ENCODE results near the gene SH3RF2. TPM values are rescaled to one million over a fixed set of nuclear protein-coding genes. Genes with fewer than 3 reads are reported as not detected.

SH3RF2 gene
- total and polyA plus RNA-seq, 7 experiments from 2014 or later, result 0.22 to 0.61 TPM; not detected in 5

GRCh38 chr5:145965804-145966203 is 29.4 kb downstream of the SH3RF2 start:
- ChIA-PET POLR2A (no interaction called here), CTCF (interaction anchor here (0.7 kb wide), 1 partner anchor 9 kb away, joined by 4 read pairs; no protein-coding TSS in a partner anchor)
- no peak overlapping the region for H3K4me3 ChIP-seq (ENCODE audit: low read length)
- no peak for ATAC-seq
- H3K9me3 Mint-ChIP-seq, result peaks cover 0 to 2% (median 0%) of the 10 kb centered on the region in 11 donors
- H3K27ac Mint-ChIP-seq, result no peak overlapping the region
- H3K27ac ChIP-seq (ENCODE audit: low read depth, low read length), result no peak overlapping the region
- no peaks in the 10 kb centered on the region for H3K36me3 ChIP-seq (ENCODE audit: control insufficient read depth in 2 of 3, insufficient read depth in 3 of 3, low read length in 3 of 3)
- DNase-seq, result no peak
- H3K27me3 ChIP-seq (ENCODE audit: control insufficient read depth in 2 of 2, insufficient read depth in 2 of 2, low read length in 2 of 2), result no peaks in the 10 kb centered on the region
- no peak overlapping the region for H3K4me3 Mint-ChIP-seq
- H3K9me3 ChIP-seq (ENCODE audit: control insufficient read depth in 2 of 3, low read length in 3 of 3), result no peaks in the 10 kb centered on the region
- no peaks in the 10 kb centered on the region for H3K4me1 Mint-ChIP-seq
- intact Hi-C loops (cut with micrococcal nuclease), result no loop called here
- peaks cover 6 to 21% (median 15%) of the 10 kb centered on the region in 5 donors for H3K27me3 Mint-ChIP-seq
- no peaks in the 10 kb centered on the region for H3K36me3 Mint-ChIP-seq
- H3K4me1 ChIP-seq (ENCODE audit: control insufficient read depth in 2 of 2, insufficient read depth in 2 of 2, low read length in 2 of 2), result no peaks in the 10 kb centered on the region

GRCh38 chr5:145967296-145967695 is 30.9 kb downstream of the SH3RF2 start:
- H3K36me3 Mint-ChIP-seq, result no peaks in the 10 kb centered on the region
- H3K4me1 Mint-ChIP-seq, result no peaks in the 10 kb centered on the region

GRCh38 chr5:145968970-145969713 is 32.8 kb downstream of the SH3RF2 start:
- Histone ChIP-seq H3K27me3 (ENCODE audit: control insufficient read depth in 2 of 2, insufficient read depth in 2 of 2, low read length in 2 of 2) (no peaks in the 10 kb centered on the region), H3K4me3 (ENCODE audit: low read length) (no peak overlapping the region), H3K27ac (ENCODE audit: low read depth, low read length) (no peak overlapping the region), H3K36me3 (ENCODE audit: control insufficient read depth in 2 of 3, insufficient read depth in 3 of 3, low read length in 3 of 3) (no peaks in the 10 kb centered on the region), H3K4me1 (ENCODE audit: control insufficient read depth in 2 of 2, insufficient read depth in 2 of 2, low read length in 2 of 2) (no peaks in the 10 kb centered on the region), H3K9me3 (ENCODE audit: control insufficient read depth in 2 of 3, low read length in 3 of 3) (no peaks in the 10 kb centered on the region)
- ATAC-seq (no peak), DNase-seq (no peak)
- H3K4me1 Mint-ChIP-seq, result no peaks in the 10 kb centered on the region
- H3K9me3 Mint-ChIP-seq, result peaks cover 0 to 2% (median 0%) of the 10 kb centered on the region in 11 donors
- ChIA-PET CTCF (no interaction called here), POLR2A (no interaction called here)
- no peaks in the 10 kb centered on the region for H3K36me3 Mint-ChIP-seq
- intact Hi-C loops (cut with micrococcal nuclease), result no loop called here
- peaks cover 6 to 28% (median 16%) of the 10 kb centered on the region in 5 donors for H3K27me3 Mint-ChIP-seq
- H3K4me3 Mint-ChIP-seq, result no peak overlapping the region
- H3K27ac Mint-ChIP-seq, result no peak overlapping the region

More at GRCh38 chr5:145967296-145967695, 30.9 kb downstream of the SH3RF2 start:
- no peak overlapping the region for H3K27ac ChIP-seq (ENCODE audit: low read depth, low read length)
- H3K9me3 ChIP-seq (ENCODE audit: control insufficient read depth in 2 of 3, low read length in 3 of 3), result no peaks in the 10 kb centered on the region
- ATAC-seq (no peak), DNase-seq (no peak)
- Mint-ChIP-seq H3K27ac (no peak overlapping the region), H3K9me3 (peaks cover 0 to 2% (median 0%) of the 10 kb centered on the region in 11 donors), H3K4me3 (no peak overlapping the region), H3K27me3 (peaks cover 6 to 21% (median 14%) of the 10 kb centered on the region in 5 donors)
- no peak overlapping the region for H3K4me3 ChIP-seq (ENCODE audit: low read length)
- no peaks in the 10 kb centered on the region for H3K4me1 ChIP-seq (ENCODE audit: control insufficient read depth in 2 of 2, insufficient read depth in 2 of 2, low read length in 2 of 2)
- intact Hi-C loops (cut with micrococcal nuclease), result no loop called here
- ChIA-PET POLR2A (no interaction called here), CTCF (no interaction called here)
- H3K27me3 ChIP-seq (ENCODE audit: control insufficient read depth in 2 of 2, insufficient read depth in 2 of 2, low read length in 2 of 2), result no peaks in the 10 kb centered on the region
- H3K36me3 ChIP-seq (ENCODE audit: control insufficient read depth in 2 of 3, insufficient read depth in 3 of 3, low read length in 3 of 3), result no peaks in the 10 kb centered on the region

- H3K27me3 ChIP-seq (ENCODE audit: control insufficient read depth in 2 of 2, insufficient read depth in 2 of 2, low read length in 2 of 2), result no peaks in the 10 kb centered on the region
- H3K4me1 Mint-ChIP-seq, result no peaks in the 10 kb centered on the region
- intact Hi-C loops (cut with micrococcal nuclease), result no loop called here
- no peaks in the 10 kb centered on the region for H3K36me3 ChIP-seq (ENCODE audit: control insufficient read depth in 2 of 3, insufficient read depth in 3 of 3, low read length in 3 of 3)
- H3K36me3 Mint-ChIP-seq, result no peaks in the 10 kb centered on the region
- no peak overlapping the region for H3K27ac Mint-ChIP-seq
- POLR2A ChIA-PET, result no interaction called here
- DNase-seq (no peak), ATAC-seq (no peak)
- H3K4me3 ChIP-seq (ENCODE audit: low read length), result no peak overlapping the region
- CTCF ChIA-PET, result no interaction called here
- H3K9me3 ChIP-seq (ENCODE audit: control insufficient read depth in 2 of 3, low read length in 3 of 3), result no peaks in the 10 kb centered on the region
- peaks cover 6 to 27% (median 16%) of the 10 kb centered on the region in 5 donors for H3K27me3 Mint-ChIP-seq
- no peak overlapping the region for H3K4me3 Mint-ChIP-seq
- H3K4me1 ChIP-seq (ENCODE audit: control insufficient read depth in 2 of 2, insufficient read depth in 2 of 2, low read length in 2 of 2), result no peaks in the 10 kb centered on the region
- H3K9me3 Mint-ChIP-seq, result peaks cover 0 to 2% (median 0%) of the 10 kb centered on the region in 11 donors
- no peak overlapping the region for H3K27ac ChIP-seq (ENCODE audit: low read depth, low read length)
Observed at GRCh38 chr5:145969714-145970092, 33.3 kb downstream of the SH3RF2 start.

GRCh38 chr5:145971108-145971507 is 34.7 kb downstream of the SH3RF2 start:
- Histone ChIP-seq H3K4me3 (ENCODE audit: low read length) (no peak overlapping the region), H3K27ac (ENCODE audit: low read depth, low read length) (no peak overlapping the region), H3K36me3 (ENCODE audit: control insufficient read depth in 2 of 3, insufficient read depth in 3 of 3, low read length in 3 of 3) (no peaks in the 10 kb centered on the region), H3K9me3 (ENCODE audit: control insufficient read depth in 2 of 3, low read length in 3 of 3) (no peaks in the 10 kb centered on the region), H3K27me3 (ENCODE audit: control insufficient read depth in 2 of 2, insufficient read depth in 2 of 2, low read length in 2 of 2) (no peaks in the 10 kb centered on the region), H3K4me1 (ENCODE audit: control insufficient read depth in 2 of 2, insufficient read depth in 2 of 2, low read length in 2 of 2) (no peaks in the 10 kb centered on the region)
- no peak overlapping the region for H3K4me3 Mint-ChIP-seq
- intact Hi-C loops (cut with micrococcal nuclease), result no loop called here
- H3K27ac Mint-ChIP-seq, result no peak overlapping the region
- peaks cover 5 to 18% (median 16%) of the 10 kb centered on the region in 5 donors for H3K27me3 Mint-ChIP-seq
- peaks cover 0 to 2% (median 0%) of the 10 kb centered on the region in 11 donors for H3K9me3 Mint-ChIP-seq
- ChIA-PET POLR2A (no interaction called here), CTCF (no interaction called here)
- no peaks in the 10 kb centered on the region for H3K4me1 Mint-ChIP-seq
- no peaks in the 10 kb centered on the region for H3K36me3 Mint-ChIP-seq
- DNase-seq (no peak), ATAC-seq (no peak)

DNA sequence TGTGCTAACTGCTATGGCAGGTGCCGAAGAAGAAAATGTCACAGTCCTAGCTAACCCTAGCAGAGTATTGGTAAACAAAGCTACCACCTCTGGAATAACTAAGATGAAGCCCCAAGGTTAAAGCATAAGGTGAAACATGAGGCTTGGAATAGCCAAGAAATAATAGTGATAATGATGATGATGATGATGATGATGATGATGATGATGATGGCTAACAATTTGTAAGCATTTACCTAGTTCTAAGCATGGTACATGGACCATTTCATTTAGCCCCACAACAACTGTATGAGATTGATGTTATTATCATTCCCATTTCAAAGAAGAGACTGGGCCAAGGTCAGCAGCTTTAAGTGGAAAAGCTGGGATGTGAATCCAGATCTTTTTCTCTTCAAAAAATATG is 35.3 kb downstream of the SH3RF2 start:
- Histone ChIP-seq H3K4me3 (ENCODE audit: low read length) (no peak overlapping the region), H3K36me3 (ENCODE audit: control insufficient read depth in 2 of 3, insufficient read depth in 3 of 3, low read length in 3 of 3) (no peaks in the 10 kb centered on the region), H3K27me3 (ENCODE audit: control insufficient read depth in 2 of 2, insufficient read depth in 2 of 2, low read length in 2 of 2) (no peaks in the 10 kb centered on the region), H3K9me3 (ENCODE audit: control insufficient read depth in 2 of 3, low read length in 3 of 3) (no peaks in the 10 kb centered on the region), H3K27ac (ENCODE audit: low read depth, low read length) (no peak overlapping the region), H3K4me1 (ENCODE audit: control insufficient read depth in 2 of 2, insufficient read depth in 2 of 2, low read length in 2 of 2) (no peaks in the 10 kb centered on the region)
- ATAC-seq (no peak), DNase-seq (no peak)
- Mint-ChIP-seq H3K27ac (no peak overlapping the region), H3K4me3 (no peak overlapping the region), H3K36me3 (no peaks in the 10 kb centered on the region), H3K9me3 (peaks cover 0 to 2% (median 0%) of the 10 kb centered on the region in 11 donors), H3K4me1 (no peaks in the 10 kb centered on the region), H3K27me3 (peaks cover 6 to 16% (median 16%) of the 10 kb centered on the region in 5 donors)
- CTCF ChIA-PET, result no interaction called here
- intact Hi-C loops (cut with micrococcal nuclease), result no loop called here
- POLR2A ChIA-PET, result no interaction called here

DNA sequence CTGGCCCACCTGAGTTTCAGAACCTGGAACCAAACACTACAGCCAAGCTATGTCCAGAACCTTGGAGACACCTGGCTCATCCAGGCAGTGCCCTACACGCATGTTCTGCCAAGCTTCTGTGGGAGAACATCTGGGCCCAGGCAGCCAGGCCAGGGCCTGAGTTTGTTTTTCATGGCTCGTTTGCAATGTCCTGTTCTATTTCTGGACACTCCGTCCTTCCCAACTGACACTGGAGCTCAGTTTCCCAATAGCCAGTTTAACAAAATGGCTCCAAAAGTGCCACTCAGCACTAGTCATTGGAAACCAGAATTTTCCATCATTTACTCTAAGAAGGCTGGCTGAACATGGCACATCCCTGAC is 38.6 kb downstream of the SH3RF2 start:
- intact Hi-C loops (cut with micrococcal nuclease), result no loop called here
- no peak overlapping the region for H3K4me3 ChIP-seq (ENCODE audit: low read length)
- CTCF ChIA-PET, result no interaction called here
- no peaks in the 10 kb centered on the region for H3K27me3 ChIP-seq (ENCODE audit: control insufficient read depth in 2 of 2, insufficient read depth in 2 of 2, low read length in 2 of 2)
- H3K27me3 Mint-ChIP-seq, result peaks cover 0 to 12% (median 11%) of the 10 kb centered on the region in 5 donors
- no peaks in the 10 kb centered on the region for H3K36me3 ChIP-seq (ENCODE audit: control insufficient read depth in 2 of 3, insufficient read depth in 3 of 3, low read length in 3 of 3)
- no peak overlapping the region for H3K27ac ChIP-seq (ENCODE audit: low read depth, low read length)
- DNase-seq, result no peak
- no peaks in the 10 kb centered on the region for H3K9me3 ChIP-seq (ENCODE audit: control insufficient read depth in 2 of 3, low read length in 3 of 3)
- H3K4me1 ChIP-seq (ENCODE audit: control insufficient read depth in 2 of 2, insufficient read depth in 2 of 2, low read length in 2 of 2), result no peaks in the 10 kb centered on the region
- no peak overlapping the region for H3K27ac Mint-ChIP-seq
- H3K9me3 Mint-ChIP-seq, result peaks cover 0 to 2% (median 0%) of the 10 kb centered on the region in 11 donors
- no peak for ATAC-seq
- POLR2A ChIA-PET, result no interaction called here
- H3K36me3 Mint-ChIP-seq, result no peaks in the 10 kb centered on the region
- no peak overlapping the region for H3K4me3 Mint-ChIP-seq
- H3K4me1 Mint-ChIP-seq, result no peaks in the 10 kb centered on the region

Data from naive thymus-derived CD4-positive, alpha-beta T cell (primary cell).